ENCODE measurements around the gene PIMREG.

DNA sequence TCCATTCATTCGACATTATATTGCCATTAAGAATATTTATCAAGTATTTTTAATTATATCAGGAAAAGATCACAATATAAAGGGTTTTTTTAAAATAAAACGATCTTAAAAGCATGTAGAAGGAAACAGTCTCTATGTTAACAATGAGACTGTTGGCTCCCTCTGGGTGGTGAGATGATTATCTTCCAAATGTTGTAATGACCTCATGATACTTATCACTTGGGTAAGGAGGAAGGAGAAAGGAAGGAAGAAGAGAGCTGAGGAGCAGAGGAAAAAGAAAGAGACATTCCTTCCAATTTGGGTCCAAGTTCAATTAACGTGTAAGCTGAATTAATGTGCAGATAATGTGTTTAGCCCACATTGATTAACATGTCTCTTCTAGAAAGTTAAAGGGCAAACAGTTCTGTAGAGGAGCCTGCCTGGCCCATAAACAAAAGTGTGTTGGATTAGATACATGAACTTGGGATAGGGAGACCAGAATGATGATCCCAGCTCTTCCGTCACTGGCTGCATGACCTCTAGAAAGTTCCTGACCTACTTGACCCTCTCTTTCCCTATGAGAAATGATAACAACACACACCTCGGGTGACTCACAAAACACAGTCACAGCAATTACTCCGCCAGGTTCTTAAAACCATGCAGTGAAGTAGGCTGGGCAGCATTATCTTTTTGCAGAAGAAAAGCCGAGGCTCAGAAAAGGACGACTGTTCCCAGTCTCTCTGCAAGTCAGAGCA, 32.0 kb downstream of the PIMREG start:
- TF ChIP-seq EZH2 (IDR thresholded peaks at IDR 0.05; ENCODE audit: insufficient read depth, poor library complexity, severe bottlenecking) (no peak), EZH2phosphoT487 (IDR thresholded peaks at IDR 0.05; ENCODE audit: insufficient read depth, low read depth) (no peak)
